B cell (primary cell): ENCODE measurements around the gene FLAD1. TPM values are rescaled to one million over a fixed set of nuclear protein-coding genes. Genes with fewer than 3 reads are reported as not detected.

Source experiments
- ATAC-seq: fragments of 200-7000 bp; cut with Tn5 transposase; one replicate; pipeline ENCODE4 v1.10.0; 2021; ENCODE audit warnings: low read depth, mild to moderate bottlenecking, moderate number of reproducible peaks, moderate library complexity
- CTCF ChIA-PET: fragments of 350-600 bp; sonication (Branson Sonifier 250); formaldehyde crosslinking; loops from one replicate; lab custom pipeline; 2021; ENCODE audit warnings: antibody characterized with exemption, inconsistent platforms; lab: Charles Lee
- POLR2A ChIA-PET: fragments of 350-600 bp; sonication (Branson Sonifier 250); formaldehyde crosslinking; loops from one replicate; lab custom pipeline; 2021; ENCODE audit warnings: antibody characterized with exemption; lab: Charles Lee
- DNase-seq: peaks from one replicate; pipeline ENCODE4 v3.0.0; 2013
- H2AFZ ChIP-seq: 2 replicates; pipeline ENCODE4 v1.6.1; 2012; ENCODE audit warnings: mild to moderate bottlenecking, low read depth, low read length; ENCODE audit not compliant: insufficient read depth, poor library complexity, severe bottlenecking
- H3K27ac ChIP-seq, 2 donors: 1 replicate in 1 of 2; 2 replicates in 1 of 2; pipeline ENCODE4 v1.5.1; 2012 to 2013; ENCODE audit warnings: low read length in 2 of 2, mild to moderate bottlenecking in 2 of 2, moderate library complexity in 1 of 2
- H3K27me3 ChIP-seq, 4 experiments: fragments of 200-600 bp in 1 of 4; sonication (generic) in 1 of 4; replicated peaks in 1 of 4; 1 replicate in 2 of 4; 2 replicates in 2 of 4; pipeline versions ENCODE4 v1.6.1 to v1.7.0; 2013 to 2016; ENCODE audit warnings: low read length in 3 of 4, mild to moderate bottlenecking in 2 of 4, mixed read lengths in 1 of 4, moderate library complexity in 1 of 4; ENCODE audit not compliant: insufficient read depth in 4 of 4, control insufficient read depth in 3 of 4; ENCODE audit errors: control extremely low read depth in 1 of 4
- H3K36me3 ChIP-seq, 2 experiments: replicated peaks in 1 of 2; 1 replicate in 1 of 2; 2 replicates in 1 of 2; pipeline versions ENCODE4 v1.6.1 to v1.7.1; 2013; ENCODE audit warnings: low read length in 1 of 2; ENCODE audit not compliant: insufficient read depth in 2 of 2, control insufficient read depth in 1 of 2; ENCODE audit errors: control extremely low read depth in 1 of 2, extremely low read depth in 1 of 2
- H3K4me1 ChIP-seq, 2 donors: fragments of 200-600 bp in 1 of 2; sonication (generic) in 1 of 2; 1 replicate in 1 of 2; 2 replicates in 1 of 2; pipeline versions ENCODE4 v1.5.1 to v1.6.1; 2013 to 2017; ENCODE audit warnings: low read length in 2 of 2; ENCODE audit not compliant: control insufficient read depth in 2 of 2, insufficient read depth in 2 of 2
- H3K4me2 ChIP-seq: replicated peaks from 2 replicates; pipeline ENCODE3; 2012; ENCODE audit warnings: mild to moderate bottlenecking, low read depth, low read length; ENCODE audit not compliant: poor library complexity, severe bottlenecking
- H3K4me3 ChIP-seq, 5 experiments: fragments of 200-600 bp in 1 of 5; sonication (generic) in 1 of 5; 1 replicate in 3 of 5; 2 replicates in 2 of 5; pipeline versions ENCODE4 v1.5.1 to v1.7.0; 2011 to 2016; ENCODE audit warnings: low read length in 4 of 5, mild to moderate bottlenecking in 4 of 5, low read depth in 2 of 5, control low read depth in 1 of 5, moderate library complexity in 1 of 5; ENCODE audit not compliant: insufficient read depth in 1 of 5; ENCODE audit errors: control extremely low read depth in 1 of 5, extremely low read depth in 1 of 5
- H3K79me2 ChIP-seq: fragments of 200-600 bp; sonication (generic); one replicate; pipeline ENCODE4 v1.6.0; 2016; ENCODE audit warnings: low read length; ENCODE audit not compliant: control insufficient read depth, insufficient read depth
- H3K9ac ChIP-seq: fragments of 200-600 bp; sonication (generic); 2 replicates; pipeline ENCODE4 v1.6.1; 2017; ENCODE audit warnings: mild to moderate bottlenecking, low read length, moderate library complexity
- H3K9me3 ChIP-seq, 3 donors: one replicate each; pipeline versions ENCODE4 v1.6.1 to v1.7.1; 2013; ENCODE audit warnings: low read length in 2 of 3; ENCODE audit not compliant: control insufficient read depth in 2 of 3, insufficient read depth in 1 of 3; ENCODE audit errors: control extremely low read depth in 1 of 3
- H4K20me1 ChIP-seq: 2 replicates; pipeline ENCODE4 v1.6.0; 2012; ENCODE audit warnings: mild to moderate bottlenecking, low read length; ENCODE audit not compliant: insufficient read depth, control insufficient read depth, poor library complexity, severe bottlenecking
- H3K27ac Mint-ChIP-seq: one replicate; pipeline ENCODE4 v1.8.0; 2021; ENCODE audit warnings: mixed read lengths
- H3K27me3 Mint-ChIP-seq: one replicate; pipeline ENCODE4 v1.8.0; 2021; ENCODE audit warnings: mixed read lengths
- H3K4me1 Mint-ChIP-seq: one replicate; pipeline ENCODE4 v1.8.0; 2021; ENCODE audit warnings: mixed read lengths
- H3K4me3 Mint-ChIP-seq: one replicate; pipeline ENCODE4 v1.8.0; 2021; ENCODE audit warnings: mixed read lengths
- H3K9me3 Mint-ChIP-seq: one replicate; pipeline ENCODE4 v1.8.0; 2022; ENCODE audit warnings: mixed read lengths; ENCODE audit not compliant: insufficient read depth
- CTCF ChIP-seq: fragments of 200-600 bp; IDR thresholded peaks from one replicate; pipeline ENCODE4 v1.8.0; 2022; ENCODE audit warnings: antibody characterized with exemption, mild to moderate bottlenecking
- EZH2 ChIP-seq: IDR thresholded peaks from 2 replicates; pipeline ENCODE4 v1.6.1; 2012; ENCODE audit warnings: borderline replicate concordance, low read depth, mild to moderate bottlenecking, moderate library complexity, low read length; ENCODE audit not compliant: insufficient read depth, poor library complexity, severe bottlenecking
- WGBS: methylation state at CpG from one replicate; pipeline ENCODE4 v1.1.5; 2013; ENCODE audit warnings: missing lambda C conversion rate; ENCODE audit not compliant: insufficient coverage; 5-methylcytosine and 5-hydroxymethylcytosine counted together
- intact Hi-C: fragments of 100-400 bp; cut with micrococcal nuclease; formaldehyde crosslinking; loops from one replicate; pipeline ENCODE4 v1.10.0; 2022
- polyA plus RNA-seq: library from polyadenylated mRNA; depleted of rRNA; stranded (reverse); fragments of >200 nt; gene quantifications from 2 replicates; pipeline ENCODE4 v1.2.3, GENCODE V29; 2012
- total RNA-seq, 2 donors: library from RNA; stranded (reverse); fragments of 120-200 nt in 1 of 2; gene quantifications; 1 replicate in 1 of 2; 2 replicates in 1 of 2; pipeline versions ENCODE4 v1.2.3 to v1.2.4, GENCODE V29; 2013 to 2022

The FLAD1 gene
- total and polyA plus RNA-seq, 2 donors (not counting 1 experiment from before 2014, with no cell fraction given), result 51.4 to 83.0 TPM

- Histone ChIP-seq H3K9ac (no peak overlapping the region), H3K4me1 (peaks cover 50 to 58% of the 10 kb centered on the region in 2 donors), H2AFZ (no peak overlapping the region), H3K4me2 (no peak overlapping the region), H4K20me1 (peaks cover 49% of the 10 kb centered on the region), H3K9me3 (no peaks in the 10 kb centered on the region), H3K79me2 (peaks cover 80% of the 10 kb centered on the region), H3K4me3 (no peak overlapping the region), H3K27ac (no peak overlapping the region), H3K36me3 (peaks cover 0 to 23% of the 10 kb centered on the region in 2 experiments), H3K27me3 (no peaks in the 10 kb centered on the region)
- Mint-ChIP-seq H3K9me3 (no peaks in the 10 kb centered on the region), H3K27me3 (no peaks in the 10 kb centered on the region), H3K4me1 (peaks cover 63% of the 10 kb centered on the region), H3K27ac (peak overlapping the region; percentile 46), H3K4me3 (no peak overlapping the region)
- no peak for ATAC-seq
- intact Hi-C loops, result loop anchor here (5.0 kb wide), 1 partner anchor 351 kb away; the partner anchor contains the start of gene ADAR
- TF ChIP-seq CTCF, result no peak
- no peak for TF ChIP-seq EZH2
- WGBS, result no CpG with 5 or more reads among the region's 2 CpGs
- ChIA-PET POLR2A (no interaction called here), CTCF (interaction anchor here (1.3 to 1.6 kb wide), 2 partner anchors 25 to 61 kb away, joined by 3 to 4 read pairs; partner anchors contain the start of gene FLAD1)
- no peak for DNase-seq
Measured at GRCh38 chr1:154958036-154958435, 25.1 kb upstream of the FLAD1 start.

- ATAC-seq (no peak), DNase-seq (no peak)
- peaks cover 77% of the 10 kb centered on the region for H3K79me2 ChIP-seq
- no peak overlapping the region for H3K4me3 Mint-ChIP-seq
- H3K36me3 ChIP-seq, result peaks cover 0 to 28% of the 10 kb centered on the region in 2 experiments
- WGBS, result 97% methylated on average over 15 of the region's 16 CpGs
- no peak overlapping the region for H3K9ac ChIP-seq
- ChIA-PET CTCF (interaction anchor here (0.7 to 6.5 kb wide), 5 partner anchors 13 to 60 kb away, joined by 3 to 38 read pairs (median 3); partner anchors contain the start of genes CKS1B, FLAD1 and SHC1), POLR2A (no interaction called here)
- H3K27ac Mint-ChIP-seq, result peak overlapping the region; percentile 46
- no peaks in the 10 kb centered on the region for H3K27me3 Mint-ChIP-seq
- H3K4me1 Mint-ChIP-seq, result peaks cover 55% of the 10 kb centered on the region
- no peak overlapping the region for H3K4me2 ChIP-seq
- intact Hi-C loops, result loop anchor here (5.0 kb wide), 1 partner anchor 352 kb away; the partner anchor contains the start of gene ADAR
- no peaks in the 10 kb centered on the region for H3K9me3 ChIP-seq
- peaks cover 41% of the 10 kb centered on the region for H4K20me1 ChIP-seq
- peaks cover 43 to 58% of the 10 kb centered on the region in 2 donors for H3K4me1 ChIP-seq
- H3K27me3 ChIP-seq, result no peaks in the 10 kb centered on the region
- no peak for TF ChIP-seq CTCF
- TF ChIP-seq EZH2, result no peak
- no peak overlapping the region for H3K4me3 ChIP-seq
- no peak overlapping the region for H2AFZ ChIP-seq
- H3K9me3 Mint-ChIP-seq, result no peaks in the 10 kb centered on the region
- no peak overlapping the region for H3K27ac ChIP-seq
Measured at GRCh38 chr1:154958681-154959425, 24.3 kb upstream of the FLAD1 start.
